ENCODE data around the gene EXT2.

GRCh38 chr11:44192017-44192385 is 96.5 kb downstream of the EXT2 start:
- TF ChIP-seq POLR2A (IDR thresholded peaks at IDR 0.05) (no peak), CTCF (IDR thresholded peaks at IDR 0.05) (no peak)
